Ascending aorta (tissue), 2 donors: ENCODE results near the gene ADTRP. TPM values are rescaled to one million over a fixed set of nuclear protein-coding genes. Genes with fewer than 3 reads are reported as not detected.
A peak's percentile ranks its signal among the peaks of the same experiment; 100 is the strongest.

ENCODE experiments used
- DNase-seq, 2 donors: peaks; one replicate each; pipeline ENCODE4 v3.0.0-alpha.2; 2019; ENCODE audit warnings: low spot score in 2 of 2
- H3K27ac ChIP-seq, 2 donors: fragments of 200-600 bp; sonication (generic); one replicate each; pipeline ENCODE4 v1.5.1; 2016 to 2017; ENCODE audit warnings: mild to moderate bottlenecking in 1 of 2
- H3K27me3 ChIP-seq: fragments of 200-600 bp; sonication (generic); one replicate; pipeline ENCODE4 v1.5.1; 2017
- H3K36me3 ChIP-seq, 2 donors: fragments of 200-600 bp; sonication (generic); one replicate each; pipeline ENCODE4 v1.5.1; 2016
- H3K4me1 ChIP-seq, 2 donors: fragments of 200-600 bp; sonication (generic); one replicate each; pipeline ENCODE4 v1.5.1; 2016 to 2017; ENCODE audit warnings: mild to moderate bottlenecking in 1 of 2
- H3K4me3 ChIP-seq, 2 donors: fragments of 200-600 bp; sonication (generic); one replicate each; pipeline ENCODE4 v1.5.1; 2016 to 2017; ENCODE audit warnings: mild to moderate bottlenecking in 1 of 2
- H3K9me3 ChIP-seq, 2 donors: fragments of 200-600 bp; sonication (generic); one replicate each; pipeline ENCODE4 v1.5.1; 2016
- intact Hi-C: fragments of 100-400 bp; cut with DNase I; formaldehyde crosslinking; loops from one replicate; pipeline ENCODE4 v1.15.1; 2023
- total RNA-seq: library from RNA; depleted of rRNA; stranded (reverse); fragments of >200 nt; gene quantifications from one replicate; pipeline ENCODE4 v1.1.0, GENCODE V29; 2016
- TF ChIP-seq, protein P1 (sequence below), 3 experiments: fragments of 200-600 bp in 2 of 3; fragments of 450-650 bp in 1 of 3; sonication (generic) in 2 of 3; IDR thresholded peaks; one replicate each; pipeline ENCODE4 v1.5.1; 2016 to 2019; ENCODE audit warnings: antibody characterized with exemption in 3 of 3, mild to moderate bottlenecking in 1 of 3, moderate library complexity in 1 of 3

The ADTRP gene
- total RNA-seq, 1 donor from 2014 or later, result not detected

DNA sequence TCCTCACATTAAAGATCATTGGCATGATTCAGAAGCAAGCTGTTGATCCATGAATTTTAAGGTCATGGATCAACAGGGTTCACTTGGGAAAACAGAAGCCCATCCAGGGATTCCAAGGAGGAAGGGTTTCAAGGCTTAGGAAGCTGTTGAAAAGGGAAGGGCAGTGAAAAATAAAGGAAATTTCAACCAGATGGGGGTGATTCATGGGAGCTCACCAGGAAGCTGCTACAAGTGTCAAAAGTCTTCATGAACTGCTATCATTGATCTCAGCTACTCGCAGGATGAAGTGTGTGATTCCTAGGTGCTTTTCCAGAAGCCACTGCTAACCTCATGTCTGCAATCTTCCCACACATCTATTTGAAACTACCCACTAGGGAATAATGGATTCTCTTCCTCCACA, 26.2 kb downstream of the ADTRP start:
- Histone ChIP-seq H3K36me3 (no peaks in the 10 kb centered on the region), H3K9me3 (no peaks in the 10 kb centered on the region), H3K27me3 (no peaks in the 10 kb centered on the region), H3K4me3 (no peak overlapping the region), H3K27ac (no peak overlapping the region), H3K4me1 (no peaks in the 10 kb centered on the region)
- intact Hi-C loops, result no loop called here
- TF ChIP-seq, protein P1, sequence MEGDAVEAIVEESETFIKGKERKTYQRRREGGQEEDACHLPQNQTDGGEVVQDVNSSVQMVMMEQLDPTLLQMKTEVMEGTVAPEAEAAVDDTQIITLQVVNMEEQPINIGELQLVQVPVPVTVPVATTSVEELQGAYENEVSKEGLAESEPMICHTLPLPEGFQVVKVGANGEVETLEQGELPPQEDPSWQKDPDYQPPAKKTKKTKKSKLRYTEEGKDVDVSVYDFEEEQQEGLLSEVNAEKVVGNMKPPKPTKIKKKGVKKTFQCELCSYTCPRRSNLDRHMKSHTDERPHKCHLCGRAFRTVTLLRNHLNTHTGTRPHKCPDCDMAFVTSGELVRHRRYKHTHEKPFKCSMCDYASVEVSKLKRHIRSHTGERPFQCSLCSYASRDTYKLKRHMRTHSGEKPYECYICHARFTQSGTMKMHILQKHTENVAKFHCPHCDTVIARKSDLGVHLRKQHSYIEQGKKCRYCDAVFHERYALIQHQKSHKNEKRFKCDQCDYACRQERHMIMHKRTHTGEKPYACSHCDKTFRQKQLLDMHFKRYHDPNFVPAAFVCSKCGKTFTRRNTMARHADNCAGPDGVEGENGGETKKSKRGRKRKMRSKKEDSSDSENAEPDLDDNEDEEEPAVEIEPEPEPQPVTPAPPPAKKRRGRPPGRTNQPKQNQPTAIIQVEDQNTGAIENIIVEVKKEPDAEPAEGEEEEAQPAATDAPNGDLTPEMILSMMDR (IDR thresholded peaks at IDR 0.05), result no peak
- DNase-seq, result no peak

DNA sequence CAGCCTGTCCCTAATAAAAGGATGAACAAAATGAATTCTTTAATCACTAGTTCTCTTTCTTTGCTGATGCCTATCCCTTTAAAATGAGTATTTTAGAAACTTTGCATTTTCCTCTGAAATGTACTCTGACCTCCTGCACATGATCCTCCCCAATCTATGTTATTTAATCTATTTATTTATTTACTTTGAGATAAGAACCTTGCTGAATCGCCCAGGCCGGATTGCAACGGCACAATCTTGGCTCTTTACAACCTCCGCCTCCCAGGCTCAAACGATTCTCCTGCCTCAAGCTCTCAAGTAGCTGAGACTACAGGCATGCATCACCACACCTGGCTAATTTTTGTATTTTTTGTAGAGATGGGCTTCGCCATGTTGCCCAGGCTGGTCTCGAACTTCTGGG, 27.9 kb downstream of the ADTRP start:
- H3K36me3 ChIP-seq, result no peaks in the 10 kb centered on the region
- intact Hi-C loops, result no loop called here
- no peaks in the 10 kb centered on the region for H3K9me3 ChIP-seq
- no peak overlapping the region for H3K4me3 ChIP-seq
- H3K27ac ChIP-seq, result no peak overlapping the region
- TF ChIP-seq, protein P1 (IDR thresholded peaks at IDR 0.05), result no peak
- H3K27me3 ChIP-seq, result no peaks in the 10 kb centered on the region
- DNase-seq, result no peak
- peaks cover 0 to 3% of the 10 kb centered on the region in 2 donors for H3K4me1 ChIP-seq

DNA sequence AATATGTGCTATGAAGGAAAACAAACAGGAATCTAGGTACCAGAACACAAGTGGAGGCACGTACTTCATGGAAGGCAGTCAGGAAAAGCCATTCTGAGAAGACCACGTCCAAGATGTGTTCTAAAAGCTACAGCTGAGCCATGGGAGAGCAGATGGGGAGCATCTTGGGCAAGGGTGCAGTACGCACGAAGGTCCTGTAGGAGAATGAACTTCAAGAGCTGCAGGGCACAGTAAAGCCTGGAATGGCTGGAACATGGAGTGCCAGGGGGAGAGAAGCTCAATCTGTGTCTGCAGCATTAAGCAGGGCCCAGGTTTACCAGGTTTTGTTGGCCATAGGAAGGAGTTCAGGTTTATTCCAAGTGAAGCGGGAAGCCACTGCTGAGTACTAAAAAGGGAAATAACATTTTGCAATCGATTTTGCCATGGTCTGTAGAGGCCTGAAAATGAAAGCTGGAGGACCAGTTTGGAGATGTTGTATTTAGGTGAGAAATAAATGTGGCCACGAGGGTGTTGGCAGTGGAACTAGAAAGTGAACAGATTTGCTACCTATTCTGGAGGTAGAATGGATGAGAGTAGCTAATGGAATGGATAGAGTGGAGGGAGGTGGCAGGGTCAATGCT, 29.9 kb downstream of the ADTRP start:
- H3K4me1 ChIP-seq, result peaks cover 0 to 7% of the 10 kb centered on the region in 2 donors
- intact Hi-C loops, result no loop called here

DNA sequence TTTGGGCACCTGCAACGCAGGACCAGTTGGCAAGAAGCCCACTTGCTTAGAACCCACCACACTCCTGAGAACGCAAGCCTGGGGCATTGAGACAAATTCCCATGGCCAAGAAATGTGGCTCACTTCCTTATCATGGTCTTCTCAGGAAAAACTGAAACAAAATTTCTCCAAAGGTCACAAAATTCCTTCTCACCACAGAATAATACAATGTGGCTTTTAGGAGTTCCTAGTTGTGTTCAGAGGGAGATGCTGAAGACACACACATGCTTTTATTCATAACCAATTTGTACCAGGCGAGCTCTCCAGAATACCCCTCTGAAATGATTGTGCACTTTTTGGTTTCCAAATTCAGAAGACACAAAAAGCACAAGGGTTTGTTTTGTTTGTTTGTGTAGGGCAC, 31.6 kb downstream of the ADTRP start:
- Histone ChIP-seq H3K4me1 (peaks cover 0 to 11% of the 10 kb centered on the region in 2 donors), H3K27ac (no peak overlapping the region), H3K9me3 (no peaks in the 10 kb centered on the region), H3K36me3 (no peaks in the 10 kb centered on the region), H3K27me3 (no peaks in the 10 kb centered on the region), H3K4me3 (no peak overlapping the region)
- TF ChIP-seq, protein P1 (IDR thresholded peaks at IDR 0.05), result no peak
- DNase-seq, result no peak
- intact Hi-C loops, result no loop called here

More for the DNA sequence above, 29.9 kb downstream of the ADTRP start:
- Histone ChIP-seq H3K9me3 (no peaks in the 10 kb centered on the region), H3K27ac (no peak overlapping the region), H3K27me3 (no peaks in the 10 kb centered on the region), H3K36me3 (no peaks in the 10 kb centered on the region), H3K4me3 (no peak overlapping the region)
- TF ChIP-seq, protein P1 (IDR thresholded peaks at IDR 0.05), result no peak
- no peak for DNase-seq

DNA sequence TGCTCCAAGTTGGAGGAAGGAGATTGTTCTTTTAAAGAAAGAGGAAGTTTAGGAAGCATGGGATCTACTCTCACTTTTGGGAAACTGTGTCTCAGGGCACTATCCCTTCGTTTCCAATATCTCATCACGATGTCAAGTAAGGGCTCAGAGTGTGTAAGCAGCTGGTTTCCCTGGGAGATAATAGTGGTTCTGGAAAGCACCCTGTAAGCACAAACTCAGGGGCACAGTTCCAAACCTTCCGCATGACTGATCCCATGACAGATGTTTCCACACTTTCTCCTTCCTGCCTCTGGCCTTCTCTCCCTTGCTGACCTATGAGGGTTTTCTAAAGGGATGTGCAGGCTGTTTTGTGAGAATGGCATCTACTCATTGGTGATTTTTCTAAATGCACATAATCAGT, 33.9 kb downstream of the ADTRP start:
- peak; percentile 42 to 83 for DNase-seq
- intact Hi-C loops, result no loop called here

More for the DNA sequence above, 33.9 kb downstream of the ADTRP start:
- Histone ChIP-seq H3K4me1 (peaks cover 0 to 11% of the 10 kb centered on the region in 2 donors), H3K9me3 (no peaks in the 10 kb centered on the region), H3K36me3 (no peaks in the 10 kb centered on the region), H3K27me3 (no peaks in the 10 kb centered on the region), H3K4me3 (no peak overlapping the region), H3K27ac (peak overlapping the region; percentile 1 to 34)
- TF ChIP-seq, protein P1 (IDR thresholded peaks at IDR 0.05), result no peak
